Measurements from ENCODE around the gene RLF.
"Not testable (repeated sequence)": the region's sequence is repeated elsewhere in the genome, so short reads cannot be mapped to it uniquely, and the experiment has no call there.

Gene RLF

DNA sequence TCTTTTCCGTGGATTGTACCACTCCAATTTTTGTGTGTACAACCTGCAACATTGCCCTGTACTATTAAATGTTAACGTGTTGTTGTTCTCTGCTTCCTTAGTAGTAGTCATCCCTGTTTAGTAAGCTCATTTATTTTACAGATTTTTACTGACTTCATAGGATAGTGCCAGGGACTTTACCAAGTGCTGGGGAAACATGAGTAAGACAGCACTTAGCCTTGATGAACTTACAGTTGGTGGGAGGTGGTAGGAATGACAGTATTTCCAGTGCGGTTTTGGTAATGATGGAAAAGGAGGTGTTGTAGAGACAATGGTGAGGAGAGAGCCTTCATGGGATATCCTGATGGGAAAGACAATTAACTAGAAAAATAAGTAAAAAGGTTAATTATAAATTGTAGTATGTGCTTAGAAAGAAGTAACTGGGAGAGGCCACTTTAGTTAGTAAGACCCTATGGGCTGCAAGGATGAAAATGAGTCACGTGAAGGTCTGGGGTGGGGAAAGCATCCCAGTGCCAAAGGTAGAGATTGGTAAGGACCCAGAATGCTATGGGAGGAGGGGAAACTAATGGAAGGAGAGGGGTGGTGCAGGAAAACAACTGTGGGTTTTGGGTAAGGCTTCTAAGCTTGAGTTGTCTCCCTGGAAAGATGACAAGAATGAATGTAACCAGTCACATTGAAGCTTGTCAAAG, 1.7 kb downstream of the RLF start:
- DNase-seq (ENCODE audit: low spot score), result no peak

DNA sequence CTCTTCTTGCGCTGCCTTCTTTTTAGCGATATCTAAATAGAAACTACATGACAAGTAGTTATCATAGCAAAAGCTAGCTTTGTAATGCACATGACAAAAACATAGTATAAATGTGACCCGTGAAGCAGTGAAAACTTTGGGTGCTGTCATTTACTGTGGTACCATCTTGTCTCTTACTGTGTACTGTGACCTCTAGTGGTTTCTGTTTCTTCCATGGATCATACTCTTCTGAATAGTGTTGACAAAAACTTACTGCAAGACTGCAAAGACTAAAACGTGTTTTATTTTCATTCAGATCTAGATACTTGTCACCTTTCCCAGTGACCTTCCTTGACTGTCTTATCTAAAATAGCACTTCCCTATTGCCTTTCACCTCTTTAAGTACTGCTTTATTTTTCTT, 6.1 kb downstream of the RLF start:
- DNase-seq (ENCODE audit: low spot score), result no peak

DNA sequence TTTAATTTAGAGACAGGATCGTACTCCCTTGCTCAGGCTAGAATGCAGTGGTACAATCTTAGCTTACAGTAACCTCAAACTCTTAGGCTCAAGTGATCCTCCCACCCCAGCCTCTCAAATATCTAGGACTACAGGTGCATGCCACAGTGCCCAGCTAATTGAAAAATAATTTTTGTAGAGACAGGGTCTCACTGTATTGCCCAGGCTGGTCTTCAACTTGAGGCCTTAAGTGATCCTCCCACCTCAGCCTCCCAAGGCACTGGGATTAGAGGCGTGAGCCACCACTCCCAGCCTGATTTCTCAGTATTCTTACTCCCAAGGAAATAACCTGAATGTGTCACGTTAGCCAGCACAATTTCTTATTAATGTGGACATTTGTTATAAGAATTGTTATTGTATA, 9.8 kb downstream of the RLF start:
- no peak for DNase-seq (ENCODE audit: low spot score)

DNA sequence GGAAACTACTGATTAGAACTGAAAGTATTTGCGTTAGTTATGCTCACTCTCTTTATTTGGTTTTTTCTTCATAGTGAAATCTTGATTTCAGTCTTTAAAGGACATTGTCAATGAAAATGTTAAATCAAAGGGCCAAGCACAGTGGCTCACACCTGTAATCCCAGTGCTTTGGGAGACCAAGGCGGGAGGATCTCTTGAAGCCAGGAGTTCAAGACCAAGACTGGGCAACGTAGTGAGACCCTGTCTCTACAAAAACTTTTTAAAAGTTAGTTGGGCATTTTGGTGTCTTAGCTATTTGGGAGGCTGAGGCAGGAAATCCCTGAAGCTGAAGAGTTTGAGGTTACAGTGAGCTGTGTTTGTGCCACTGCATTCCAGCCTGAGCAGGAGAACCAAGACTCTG, 13.6 kb downstream of the RLF start:
- DNase-seq (ENCODE audit: low spot score), result no peak

DNA sequence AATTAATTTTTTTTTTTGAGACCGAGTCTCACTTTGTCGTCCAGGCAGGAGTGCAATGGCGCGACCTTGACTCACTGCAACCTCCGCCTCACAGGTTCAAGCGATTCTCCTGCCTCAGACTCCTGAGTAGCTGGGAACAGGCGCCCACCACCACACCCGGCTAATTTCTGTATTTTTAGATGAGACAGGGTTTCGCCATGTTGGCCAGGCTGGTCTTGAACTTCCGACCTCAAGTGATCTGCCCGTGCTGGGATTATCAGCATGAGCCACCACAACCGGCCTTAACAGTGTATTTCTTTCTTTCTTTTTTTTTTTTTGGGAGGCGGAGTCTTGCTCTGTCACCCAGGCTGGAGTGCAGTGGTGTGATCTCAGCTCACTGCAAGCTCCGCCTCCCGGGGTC, 15.8 kb downstream of the RLF start:
- DNase-seq (ENCODE audit: low spot score), result not testable (repeated sequence)

DNA sequence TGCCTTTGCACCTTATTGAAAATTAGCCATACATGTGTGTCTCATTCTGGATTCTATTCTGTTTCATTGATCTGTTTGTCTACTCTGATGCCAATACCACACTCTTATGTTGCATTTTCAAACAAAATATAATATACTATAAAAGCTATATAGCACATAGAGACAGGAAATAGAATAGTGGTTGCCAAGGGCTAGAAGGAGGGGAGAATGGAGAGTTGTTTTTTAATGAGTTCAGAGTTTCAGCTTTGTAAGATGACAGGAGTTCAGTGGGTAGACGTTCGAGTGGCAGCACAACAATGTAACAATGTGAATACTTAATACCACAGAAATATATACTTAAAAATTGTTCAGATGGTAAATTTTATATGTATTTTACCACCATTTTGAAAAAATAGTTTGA, 17.0 kb downstream of the RLF start:
- DNase-seq (ENCODE audit: low spot score), result no peak

DNA sequence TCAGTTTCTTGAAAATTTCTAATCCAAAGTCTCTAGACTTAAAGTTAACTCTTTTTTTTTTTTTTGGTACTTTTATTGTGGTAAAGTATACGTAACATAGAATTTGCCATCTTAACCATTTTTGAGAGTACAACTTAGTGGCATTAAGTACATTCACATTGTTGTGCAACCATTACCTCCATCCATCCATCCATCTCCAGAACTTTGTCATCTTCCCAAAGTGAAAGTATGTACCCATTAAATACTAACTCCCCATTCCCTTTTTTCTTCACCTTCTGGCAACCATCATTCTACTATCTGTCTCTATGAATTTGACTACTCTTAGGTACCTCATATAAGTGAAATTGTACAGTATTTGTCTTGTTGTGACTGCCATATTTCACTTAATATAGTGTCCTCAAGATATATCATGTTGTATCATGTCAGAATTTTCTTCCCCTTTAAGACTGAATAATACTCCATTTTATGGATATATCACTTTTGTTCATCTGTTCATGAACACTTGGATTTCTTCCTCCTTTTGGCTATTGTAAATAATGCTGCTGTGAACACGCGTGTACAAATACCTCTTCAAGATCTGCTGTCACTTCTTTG, 18.4 kb downstream of the RLF start:
- DNase-seq (ENCODE audit: low spot score), result no peak

DNA sequence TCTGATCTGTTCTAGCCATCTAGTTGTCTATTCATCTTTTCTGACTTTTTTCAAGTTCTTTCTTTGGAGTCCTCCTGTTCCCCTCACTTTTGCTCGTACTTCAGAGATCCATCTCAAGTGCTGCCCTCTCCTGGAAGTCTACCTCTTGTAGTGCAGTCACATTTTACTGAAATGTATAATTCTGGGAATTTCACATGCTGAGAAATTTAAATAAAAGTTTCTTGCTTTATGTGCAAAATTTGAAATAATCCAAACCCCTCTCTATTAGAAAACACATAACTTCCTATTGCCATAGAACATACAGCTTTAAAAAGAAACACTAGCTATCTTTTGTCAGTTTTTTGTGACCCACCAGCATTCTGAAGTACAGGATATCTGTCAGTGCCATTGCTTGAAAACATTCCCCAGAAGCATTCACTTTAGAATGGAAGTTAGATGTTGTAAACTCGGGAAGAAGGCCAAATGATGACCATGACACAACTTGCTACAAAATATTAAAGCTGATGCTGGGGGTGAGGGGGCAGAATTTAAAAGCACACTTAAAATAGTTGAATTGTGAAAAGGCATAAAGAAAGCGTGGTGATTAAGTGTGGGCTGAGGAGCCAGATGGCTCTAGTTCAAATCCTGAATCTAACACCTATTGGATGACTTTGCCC, 22.0 kb downstream of the RLF start:
- DNase-seq (ENCODE audit: low spot score), result peak; percentile 13

DNA sequence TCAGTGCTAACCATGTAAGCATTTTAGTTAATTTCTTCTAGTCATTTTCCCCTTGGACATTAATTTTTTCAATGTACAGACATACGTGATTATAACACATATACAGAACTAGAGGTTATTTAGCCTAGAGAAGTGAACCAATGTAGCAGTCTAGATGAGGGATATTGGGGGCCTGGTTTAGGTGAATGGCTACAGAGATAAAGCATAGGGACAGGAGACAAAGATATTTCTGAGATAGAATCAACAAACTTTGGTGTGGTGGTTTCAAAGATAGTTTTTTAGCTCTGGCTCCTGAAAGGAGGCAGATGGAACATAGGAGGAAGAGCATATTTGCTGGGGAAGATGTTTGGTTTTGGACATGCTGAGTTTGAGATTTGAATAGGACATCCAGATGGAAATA, 23.0 kb downstream of the RLF start:
- no peak for DNase-seq (ENCODE audit: low spot score)

DNA sequence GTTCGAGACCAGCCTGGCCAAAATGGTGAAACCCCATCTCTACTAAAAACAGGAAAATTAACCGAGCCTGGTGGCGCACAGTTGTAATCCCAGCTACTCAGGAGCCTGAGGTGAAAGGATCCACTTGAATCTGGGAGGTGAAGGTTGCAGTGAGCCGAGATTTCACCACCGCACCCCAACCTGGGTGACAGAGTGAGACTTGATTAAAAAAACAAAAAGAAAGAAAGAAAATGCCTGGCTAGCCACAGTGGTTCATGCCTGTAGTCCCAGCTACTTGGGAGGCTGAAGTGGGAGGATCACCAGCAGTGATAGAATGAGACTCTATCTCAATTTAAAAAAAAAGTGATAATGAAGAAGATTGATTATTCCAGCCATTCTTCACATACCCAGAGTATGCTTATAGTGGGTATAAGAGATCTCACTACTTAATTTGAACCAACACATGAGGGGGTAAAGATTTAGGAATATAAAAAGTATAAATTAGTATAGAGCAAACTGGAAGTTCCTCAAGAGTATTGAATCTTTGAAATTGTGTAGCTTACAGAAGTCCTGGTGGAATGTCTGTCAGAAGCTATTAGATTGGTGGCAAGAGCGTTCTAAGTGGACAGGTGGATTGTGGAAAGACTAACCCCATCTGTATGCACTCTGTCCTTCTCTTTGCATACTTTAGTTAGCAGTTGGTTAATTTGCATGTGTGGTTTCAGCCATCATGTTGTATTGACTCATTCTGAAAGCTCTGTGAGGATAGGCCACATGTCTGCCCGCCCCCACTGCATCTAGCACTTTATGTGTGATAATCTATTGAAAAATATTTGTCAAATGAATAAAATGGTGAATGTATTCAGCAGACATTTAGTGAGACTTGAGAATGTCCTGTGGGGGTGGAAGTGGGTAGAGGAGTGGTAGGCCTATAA, 25.0 kb downstream of the RLF start:
- DNase-seq (ENCODE audit: low spot score), result no peak

DNA sequence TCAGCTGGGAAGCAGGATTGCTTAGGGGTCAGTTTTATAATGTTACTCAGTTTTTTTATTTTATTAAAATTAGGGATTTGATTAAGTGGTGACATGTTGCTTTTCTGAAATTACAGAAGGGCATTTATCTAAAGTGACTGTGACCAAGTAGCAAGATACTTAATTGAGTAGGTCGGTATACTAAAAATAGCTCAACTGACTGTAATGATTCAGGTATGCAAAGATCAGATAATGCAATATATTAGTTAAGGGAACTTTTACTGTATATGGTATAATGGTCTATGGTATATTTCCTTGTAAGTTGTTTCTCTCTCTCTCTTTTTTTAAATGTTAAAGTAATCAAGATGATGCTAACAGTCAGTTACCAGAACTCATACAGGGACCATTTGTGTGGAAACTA, 26.2 kb downstream of the RLF start:
- DNase-seq (ENCODE audit: low spot score), result no peak

DNA sequence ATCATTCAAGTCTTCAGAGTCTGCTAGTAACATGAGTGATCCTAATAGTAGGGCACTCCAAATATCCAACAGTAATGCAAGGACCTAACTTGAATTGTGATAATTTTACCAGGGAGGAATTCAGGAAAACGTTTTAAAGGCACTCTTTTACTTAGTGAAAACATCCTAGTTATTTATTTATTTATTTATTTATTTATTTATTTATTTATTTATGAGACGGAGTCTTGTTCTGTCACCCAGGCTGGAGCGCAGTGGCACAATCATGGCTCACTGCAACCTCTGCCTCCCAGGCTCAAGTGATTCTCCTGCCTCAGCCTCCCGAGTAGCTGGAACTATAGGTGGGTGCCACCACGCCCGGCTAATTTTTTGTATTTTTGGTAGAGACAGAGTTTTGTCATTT, 33.5 kb downstream of the RLF start:
- not testable (repeated sequence) for DNase-seq (ENCODE audit: low spot score)

DNA sequence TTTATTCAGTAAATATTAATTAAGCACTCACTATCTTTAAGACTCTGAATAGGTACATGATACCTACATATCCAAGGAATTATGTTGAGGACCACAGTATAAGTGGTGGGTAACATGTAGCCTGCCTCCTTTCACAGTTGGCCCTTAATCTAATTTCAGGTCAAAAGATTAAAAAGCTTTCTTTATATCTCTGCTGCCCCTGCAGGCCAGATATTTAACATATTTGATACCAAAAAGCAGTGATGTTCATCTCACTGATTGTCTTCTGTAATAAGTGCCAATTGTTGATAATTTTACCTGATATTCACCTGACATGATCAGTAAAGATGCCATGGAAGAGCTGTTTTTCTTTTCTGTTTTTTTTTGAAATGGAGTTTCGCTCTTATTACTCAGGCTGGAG, 36.5 kb downstream of the RLF start:
- no peak for DNase-seq (ENCODE audit: low spot score)

DNA sequence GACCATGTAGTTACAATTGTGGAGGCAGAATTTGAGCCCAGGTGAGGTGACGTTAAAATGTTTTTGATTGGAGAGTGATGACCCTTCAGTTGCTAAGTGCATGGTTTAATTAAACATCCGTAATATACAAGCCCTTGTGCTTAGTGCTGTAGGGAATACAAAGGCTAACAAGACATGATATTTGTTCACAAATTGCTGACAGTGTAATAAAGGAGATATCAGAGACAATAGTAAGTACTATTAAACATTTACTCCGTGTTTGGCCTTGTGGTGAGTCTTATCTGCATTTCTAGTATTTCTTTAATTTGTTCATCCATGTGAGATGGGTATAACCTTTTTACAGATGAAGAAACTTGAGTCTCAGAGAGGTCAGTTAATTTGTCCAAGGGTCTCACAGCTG, 37.9 kb downstream of the RLF start:
- no peak for DNase-seq (ENCODE audit: low spot score)

DNA sequence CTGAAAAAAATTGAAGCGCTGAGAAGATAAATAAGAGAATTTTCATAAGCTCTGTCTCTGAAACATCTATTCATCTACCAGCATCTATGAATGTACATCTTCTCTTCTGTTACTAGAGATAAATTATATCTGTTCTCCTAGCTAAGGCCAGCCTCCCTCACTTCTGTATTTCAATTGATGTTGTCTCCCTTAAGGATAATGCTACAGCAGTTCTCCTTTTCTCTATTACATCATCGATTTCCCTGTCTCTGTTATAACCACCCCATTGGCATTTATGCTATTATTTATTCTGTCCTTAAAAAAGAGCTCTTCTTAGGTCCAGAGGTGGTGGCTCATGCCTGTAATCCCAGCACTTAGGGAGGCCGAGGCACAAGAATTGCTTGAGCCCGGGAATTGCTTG, 43.7 kb downstream of the RLF start:
- DNase-seq (ENCODE audit: low spot score), result no peak

DNA sequence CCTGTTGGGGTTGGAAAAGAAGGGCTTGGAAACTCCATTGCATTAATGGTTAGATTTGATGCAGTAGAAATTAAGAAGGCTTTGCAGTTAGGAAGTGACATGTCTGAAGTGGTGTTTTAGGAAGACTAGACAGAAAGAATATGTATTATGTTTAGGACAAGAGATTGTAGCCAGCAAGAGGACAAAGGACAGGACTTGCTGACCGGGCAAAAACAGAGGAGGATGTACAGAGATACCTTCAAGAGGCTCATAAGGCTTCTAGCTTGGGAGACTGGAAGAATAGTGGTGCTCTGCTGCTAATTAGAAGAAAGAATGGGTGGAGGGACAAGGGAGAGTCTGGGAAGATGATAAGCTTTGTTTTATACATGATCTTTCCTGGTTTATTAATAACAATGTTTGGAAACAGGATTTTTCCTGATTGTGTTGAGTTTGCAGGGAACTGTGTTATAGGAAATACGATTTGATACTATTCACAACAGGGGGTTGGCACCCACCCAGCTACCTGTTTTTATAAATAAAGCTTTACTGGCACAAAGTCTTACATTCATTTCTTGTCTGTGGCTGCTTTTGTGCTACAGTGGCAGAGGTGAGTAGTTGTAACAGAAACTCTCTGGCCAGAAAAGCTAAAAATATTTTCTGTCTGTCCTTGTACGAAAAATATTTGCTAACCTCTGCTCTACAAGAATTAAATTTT, 49.5 kb downstream of the RLF start:
- no peak for DNase-seq (ENCODE audit: low spot score)

DNA sequence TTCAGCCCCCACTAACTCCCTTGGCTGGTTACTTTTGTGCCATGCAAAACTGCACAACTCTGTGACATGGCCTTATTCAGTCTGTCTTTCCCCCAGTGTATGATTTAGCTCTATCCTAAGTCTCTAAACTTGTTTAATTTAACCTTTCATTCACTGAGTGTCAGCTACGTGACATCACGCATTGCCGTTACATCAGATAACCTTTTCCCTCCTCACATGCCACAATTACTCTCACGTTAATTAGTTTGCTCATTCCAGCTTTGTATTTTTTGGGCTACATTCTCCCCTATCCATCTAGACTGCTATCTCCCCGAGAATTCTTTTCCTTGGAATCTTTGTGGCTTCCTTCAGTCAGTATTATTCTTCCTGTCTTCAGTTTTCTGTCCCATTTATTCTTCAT, 57.1 kb downstream of the RLF start:
- no peak for DNase-seq (ENCODE audit: low spot score)

DNA sequence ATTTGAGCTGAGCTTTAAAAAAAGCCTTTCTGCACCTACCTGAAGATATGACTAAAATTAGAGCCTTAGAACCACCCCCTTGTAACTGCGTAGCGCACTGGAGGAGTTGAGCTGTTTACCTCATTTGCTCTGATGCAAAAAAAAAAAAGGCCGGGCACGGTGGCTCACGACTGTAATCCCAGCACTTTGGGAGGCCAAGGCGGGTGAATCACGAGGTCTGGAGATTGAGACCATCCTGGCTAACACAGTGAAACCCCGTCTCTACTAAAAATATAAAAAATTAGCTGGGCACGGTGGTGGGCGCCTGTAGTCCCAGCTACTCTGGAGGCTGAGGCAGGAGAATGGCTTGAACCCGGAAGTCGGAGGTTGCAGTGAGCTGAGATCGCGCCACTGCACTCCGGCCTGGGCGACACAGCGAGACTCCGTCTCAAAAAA, 60.3 kb downstream of the RLF start:
- not testable (repeated sequence) for DNase-seq (ENCODE audit: low spot score)

DNA sequence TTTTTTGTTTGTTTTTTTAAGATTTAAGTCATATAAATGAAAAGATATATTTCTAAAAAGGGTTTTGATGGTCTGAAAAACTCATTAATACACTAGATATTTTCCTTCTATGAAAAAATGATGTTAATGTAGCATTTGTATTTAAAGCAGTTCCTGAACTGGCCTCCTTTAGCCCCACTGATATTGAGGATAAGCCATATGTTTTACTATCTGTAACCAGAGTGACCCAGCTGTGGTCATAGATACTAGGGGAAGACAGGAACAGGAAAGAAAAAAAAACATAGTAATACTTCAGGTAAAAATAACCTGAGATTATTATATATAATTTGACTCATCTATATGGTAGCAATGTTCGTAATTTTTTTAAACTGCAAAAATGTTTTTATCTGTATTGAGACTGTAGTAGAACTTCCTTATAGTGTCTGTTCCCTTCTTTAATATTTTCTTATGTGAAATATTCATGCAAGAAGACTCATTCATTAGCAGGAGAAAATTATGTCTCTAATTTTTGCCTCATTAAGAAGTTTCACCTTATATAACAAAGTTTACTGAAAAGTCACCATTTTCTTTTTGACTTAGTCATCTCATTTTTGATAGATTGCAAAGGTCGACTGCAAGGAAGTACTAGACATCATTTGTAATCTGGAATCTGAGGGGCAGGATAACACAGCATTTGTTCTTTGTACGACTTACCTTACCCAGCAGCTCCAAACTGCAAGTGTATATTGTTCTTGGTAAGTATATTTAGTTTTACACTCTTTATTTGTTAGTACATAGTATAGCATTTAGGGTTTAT, 61.0 kb downstream of the RLF start:
- no peak for DNase-seq (ENCODE audit: low spot score)

DNA sequence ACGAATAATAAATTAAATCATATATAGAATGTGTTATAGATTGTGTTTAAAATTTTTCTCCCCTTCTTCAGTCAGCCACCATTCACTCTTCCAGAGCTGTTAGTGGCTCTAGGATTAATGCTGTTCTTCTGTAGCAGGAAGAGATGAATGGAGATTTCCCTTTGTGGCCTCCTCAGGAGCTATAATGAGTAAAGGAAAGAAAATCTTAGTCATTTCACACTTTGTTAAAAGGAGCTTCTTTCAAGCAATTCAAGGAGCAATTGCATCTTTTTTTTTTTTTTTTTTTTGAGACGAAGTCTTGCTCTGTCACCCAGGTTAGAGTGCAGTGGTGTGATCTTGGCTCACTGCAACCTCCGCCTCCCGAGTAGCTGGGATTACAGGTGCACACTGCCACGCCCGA, 62.9 kb downstream of the RLF start:
- no peak for DNase-seq (ENCODE audit: low spot score)

DNA sequence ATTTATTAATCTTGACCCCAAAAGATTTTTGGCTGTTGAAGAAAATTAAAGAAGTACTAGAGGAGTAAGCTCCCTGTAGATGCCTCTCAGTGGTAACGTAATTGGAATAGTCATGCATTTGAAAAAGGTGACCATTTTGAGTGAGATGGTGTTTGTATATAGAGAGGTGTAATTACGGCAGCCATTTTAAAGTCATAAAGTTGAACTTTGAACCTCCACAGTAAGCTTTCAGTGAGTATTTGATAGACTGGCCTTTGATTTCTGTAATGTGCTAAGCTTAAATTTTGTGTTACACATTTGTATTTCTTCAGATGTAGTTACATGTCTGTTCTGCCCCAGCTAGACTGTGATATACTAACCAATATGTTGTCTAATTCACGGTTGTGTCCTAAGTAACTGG, 65.0 kb downstream of the RLF start:
- no peak for DNase-seq (ENCODE audit: low spot score)
